BLaER1 treated with 17β-estradiol and CSF1 and Interleukin-3, amounts not matched to agents 10 nM and 100 nM (cell line): ENCODE results near the gene SPON1.
"Not testable (repeated sequence)": the region's sequence is repeated elsewhere in the genome, so short reads cannot be mapped to it uniquely, and the experiment has no call there.

ENCODE experiments used
- H3K27ac ChIP-seq, 11 experiments: shearing (Covaris generic); formaldehyde crosslinking; 2 replicates each; pipeline ENCODE4 v1.8.1; 2022
- H3K27me3 ChIP-seq, 11 experiments: shearing (Covaris generic); formaldehyde crosslinking; 2 replicates each; pipeline ENCODE4 v1.8.1; 2022
- H3K36me3 ChIP-seq, 11 experiments: shearing (Covaris generic); formaldehyde crosslinking; 2 replicates each; pipeline ENCODE4 v1.8.1; 2022
- H3K4me1 ChIP-seq, 10 experiments: shearing (Covaris generic); formaldehyde crosslinking; 2 replicates each; pipeline ENCODE4 v1.8.1; 2022
- H3K4me2 ChIP-seq, 11 experiments: shearing (Covaris generic); formaldehyde crosslinking; 2 replicates each; pipeline ENCODE4 v1.8.1; 2022
- H3K4me3 ChIP-seq, 10 experiments: shearing (Covaris generic); formaldehyde crosslinking; 2 replicates each; pipeline ENCODE4 v1.8.1; 2022
- H3K9ac ChIP-seq, 11 experiments: shearing (Covaris generic); formaldehyde crosslinking; 2 replicates each; pipeline ENCODE4 v1.8.1; 2022
- H3K9me3 ChIP-seq, 11 experiments: shearing (Covaris generic); formaldehyde crosslinking; replicated peaks in 1 of 11; 2 replicates each; pipeline ENCODE4 v1.8.1; 2022
- H4K20me1 ChIP-seq, 11 experiments: shearing (Covaris generic); formaldehyde crosslinking; 2 replicates each; pipeline ENCODE4 v1.8.1; 2022
- Cebpa-rat ChIP-seq, 11 experiments: shearing (Covaris generic); IDR thresholded peaks; 2 replicates each; pipeline ENCODE4 v1.8.1; 2022

Gene SPON1

GRCh38 chr11:14081581-14082231 lies 119.2 kb downstream of the SPON1 start:
- TF ChIP-seq Cebpa-rat (IDR thresholded peaks at IDR 0.05), result no peak
- Histone ChIP-seq H3K4me1 (peaks cover 7 to 30% (median 23%) of the 10 kb centered on the region in 10 experiments), H3K27me3 (no peaks in the 10 kb centered on the region), H4K20me1 (no peaks in the 10 kb centered on the region), H3K4me3 (no peak overlapping the region), H3K36me3 (no peaks in the 10 kb centered on the region), H3K9me3 (0 out of 22 replicates have a peak, but pooled peaks cover 0 to 5% (median 0%) of the 10 kb centered on the region in 11 experiments), H3K4me2 (no peak overlapping the region), H3K9ac (no peak overlapping the region), H3K27ac (no peak overlapping the region)

- Histone ChIP-seq H3K9me3 (0 out of 22 replicates have a peak, but pooled peaks cover 0 to 5% (median 0%) of the 10 kb centered on the region in 11 experiments), H3K4me3 (no peak overlapping the region), H4K20me1 (no peaks in the 10 kb centered on the region), H3K4me2 (no peak overlapping the region), H3K36me3 (no peaks in the 10 kb centered on the region), H3K27me3 (no peaks in the 10 kb centered on the region), H3K27ac (no peak overlapping the region), H3K4me1 (peaks cover 7 to 30% (median 23%) of the 10 kb centered on the region in 10 experiments), H3K9ac (no peak overlapping the region)
- TF ChIP-seq Cebpa-rat (IDR thresholded peaks at IDR 0.05), result no peak
Observed at GRCh38 chr11:14082338-14082737, 119.8 kb downstream of the SPON1 start.

- H3K4me1 ChIP-seq, result peaks cover 0 to 15% (median 0%) of the 10 kb centered on the region in 10 experiments; a peak in 4 of 20 replicates
- H3K27me3 ChIP-seq, H3K36me3 ChIP-seq, H3K27ac ChIP-seq, H4K20me1 ChIP-seq, H3K4me2 ChIP-seq, H3K9ac ChIP-seq, H3K4me3 ChIP-seq: not testable (repeated sequence)
- 0 out of 22 replicates have a peak, but pooled peaks cover 0 to 13% (median 0%) of the 10 kb centered on the region in 11 experiments for H3K9me3 ChIP-seq
Observed at GRCh38 chr11:14088861-14089260, 126.3 kb downstream of the SPON1 start.

GRCh38 chr11:14089690-14090462 lies 127.4 kb downstream of the SPON1 start:
- Histone ChIP-seq H3K9ac (no peak overlapping the region), H3K36me3 (no peaks in the 10 kb centered on the region), H3K4me1 (peaks cover 0 to 21% (median 0%) of the 10 kb centered on the region in 10 experiments; a peak in 5 of 20 replicates), H4K20me1 (no peaks in the 10 kb centered on the region), H3K4me3 (no peak overlapping the region), H3K27ac (no peak overlapping the region), H3K27me3 (no peaks in the 10 kb centered on the region), H3K9me3 (0 out of 22 replicates have a peak, but pooled peaks cover 0 to 8% (median 0%) of the 10 kb centered on the region in 11 experiments), H3K4me2 (no peak overlapping the region)
- TF ChIP-seq Cebpa-rat (IDR thresholded peaks at IDR 0.05), result no peak

GRCh38 chr11:14090631-14091030 lies 128.1 kb downstream of the SPON1 start:
- not testable (repeated sequence) for H3K9ac ChIP-seq

GRCh38 chr11:14093065-14093464 lies 130.5 kb downstream of the SPON1 start:
- Histone ChIP-seq H3K4me3 (no peak overlapping the region), H4K20me1 (no peaks in the 10 kb centered on the region), H3K4me2 (peak overlapping the region in 2 of 11 experiments; percentile 53 to 65; a peak in 4 of 22 replicates), H3K9ac (no peak overlapping the region), H3K4me1 (peaks cover 0 to 22% (median 0%) of the 10 kb centered on the region in 10 experiments; a peak in 5 of 20 replicates), H3K27ac (no peak overlapping the region), H3K36me3 (no peaks in the 10 kb centered on the region), H3K9me3 (0 out of 22 replicates have a peak, but pooled peaks cover 0 to 8% (median 0%) of the 10 kb centered on the region in 11 experiments), H3K27me3 (no peaks in the 10 kb centered on the region)
- no peak for TF ChIP-seq Cebpa-rat (IDR thresholded peaks at IDR 0.05)

More at GRCh38 chr11:14090631-14091030, 128.1 kb downstream of the SPON1 start:
- H3K4me3 ChIP-seq, H3K27ac ChIP-seq, H4K20me1 ChIP-seq, H3K4me2 ChIP-seq, H3K36me3 ChIP-seq, H3K27me3 ChIP-seq, H3K9me3 ChIP-seq: not testable (repeated sequence)
- peaks cover 0 to 22% (median 0%) of the 10 kb centered on the region in 10 experiments; a peak in 5 of 20 replicates for H3K4me1 ChIP-seq

- H3K9ac ChIP-seq, result no peak overlapping the region
- H3K4me3 ChIP-seq, result no peak overlapping the region
Observed at GRCh38 chr11:14094481-14095037, 132.0 kb downstream of the SPON1 start.

GRCh38 chr11:14095882-14096281 lies 133.4 kb downstream of the SPON1 start:
- Histone ChIP-seq H3K9me3 (0 out of 22 replicates have a peak, but pooled peaks cover 0 to 8% (median 0%) of the 10 kb centered on the region in 11 experiments), H3K4me2 (no peak overlapping the region), H3K9ac (no peak overlapping the region), H3K27ac (no peak overlapping the region), H3K36me3 (no peaks in the 10 kb centered on the region), H3K27me3 (no peaks in the 10 kb centered on the region), H4K20me1 (no peaks in the 10 kb centered on the region), H3K4me1 (peaks cover 0 to 22% (median 0%) of the 10 kb centered on the region in 10 experiments; a peak in 5 of 20 replicates), H3K4me3 (no peak overlapping the region)
- no peak for TF ChIP-seq Cebpa-rat (IDR thresholded peaks at IDR 0.05)

More at GRCh38 chr11:14094481-14095037, 132.0 kb downstream of the SPON1 start:
- Histone ChIP-seq H3K4me1 (peaks cover 0 to 22% (median 0%) of the 10 kb centered on the region in 10 experiments; a peak in 5 of 20 replicates), H4K20me1 (no peaks in the 10 kb centered on the region), H3K9me3 (0 out of 22 replicates have a peak, but pooled peaks cover 0 to 8% (median 0%) of the 10 kb centered on the region in 11 experiments), H3K36me3 (no peaks in the 10 kb centered on the region), H3K4me2 (peak overlapping the region in 2 of 11 experiments; percentile 32 to 37; a peak in 4 of 22 replicates), H3K27me3 (no peaks in the 10 kb centered on the region), H3K27ac (no peak overlapping the region)
- TF ChIP-seq Cebpa-rat (IDR thresholded peaks at IDR 0.05), result no peak

GRCh38 chr11:14096606-14097005 lies 134.1 kb downstream of the SPON1 start:
- Histone ChIP-seq H4K20me1 (no peaks in the 10 kb centered on the region), H3K9me3 (0 out of 22 replicates have a peak, but pooled peaks cover 0 to 3% (median 0%) of the 10 kb centered on the region in 11 experiments), H3K27ac (no peak overlapping the region), H3K4me3 (no peak overlapping the region), H3K4me1 (peaks cover 0 to 22% (median 0%) of the 10 kb centered on the region in 10 experiments; a peak in 5 of 20 replicates), H3K27me3 (no peaks in the 10 kb centered on the region), H3K4me2 (no peak overlapping the region), H3K36me3 (no peaks in the 10 kb centered on the region), H3K9ac (no peak overlapping the region)
- TF ChIP-seq Cebpa-rat (IDR thresholded peaks at IDR 0.05), result no peak
